ENCODE measurements around the gene TMEM128. TPM values are rescaled to one million over a fixed set of nuclear protein-coding genes. Genes with fewer than 3 reads are reported as not detected.
A peak's percentile ranks its signal among the peaks of the same experiment; 100 is the strongest.

TMEM128 gene
- total and polyA plus RNA-seq, 2 of the 13 experiments (the other 11 are each of a cell fraction or from before 2014, with no cell fraction given) = 19.4 to 27.9 TPM

DNA sequence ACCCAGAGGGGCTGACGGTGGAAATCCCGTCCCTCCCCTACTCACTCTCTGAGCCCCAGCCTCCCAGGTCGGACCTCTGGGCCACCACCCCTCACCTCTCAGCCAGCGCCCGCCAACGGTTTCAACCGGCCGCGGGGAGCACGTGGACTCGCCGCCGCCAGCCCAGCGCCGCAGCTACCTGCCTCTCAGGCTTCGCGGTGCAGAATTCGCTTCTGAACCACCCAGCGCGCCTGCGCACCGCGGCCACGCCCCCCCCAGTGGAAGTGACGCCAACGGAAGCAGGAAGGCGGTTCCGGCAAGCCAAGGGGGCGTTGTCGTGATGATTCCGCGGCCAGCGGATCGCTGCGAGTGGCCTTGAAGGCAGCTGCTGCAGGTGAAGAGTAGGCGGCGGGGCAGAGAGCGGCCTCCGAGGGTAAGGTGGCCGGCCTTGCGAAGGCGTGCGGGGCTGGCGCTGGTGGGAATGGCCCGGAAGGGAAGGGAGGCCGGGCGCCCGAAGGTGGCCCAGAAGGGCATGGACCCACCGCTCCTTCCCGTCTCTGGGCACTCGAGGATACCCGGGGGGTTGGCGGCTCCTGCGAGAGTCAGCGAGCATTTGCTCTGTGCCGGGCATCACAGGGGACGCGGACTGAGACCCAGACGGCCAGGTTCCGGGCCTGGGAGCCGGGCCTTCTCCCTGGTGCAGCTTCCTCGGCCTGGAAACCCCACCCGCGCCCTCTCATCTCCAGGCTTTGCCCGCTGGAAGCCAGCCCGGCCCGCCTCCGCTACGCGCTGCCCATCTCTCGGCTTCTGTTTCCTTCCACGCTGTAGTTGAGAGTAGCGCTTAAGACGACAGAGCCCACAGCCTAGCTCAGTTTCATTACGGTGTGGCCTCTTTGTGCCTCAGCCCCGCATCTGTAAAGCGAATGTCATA, 42.2 kb upstream of the TMEM128 start, which contains the start of the genes LYAR and ZBTB49 (continued):
- no peak for TF ChIP-seq FOXK2 (IDR thresholded peaks at IDR 0.05)
- TF ChIP-seq, protein P1, sequence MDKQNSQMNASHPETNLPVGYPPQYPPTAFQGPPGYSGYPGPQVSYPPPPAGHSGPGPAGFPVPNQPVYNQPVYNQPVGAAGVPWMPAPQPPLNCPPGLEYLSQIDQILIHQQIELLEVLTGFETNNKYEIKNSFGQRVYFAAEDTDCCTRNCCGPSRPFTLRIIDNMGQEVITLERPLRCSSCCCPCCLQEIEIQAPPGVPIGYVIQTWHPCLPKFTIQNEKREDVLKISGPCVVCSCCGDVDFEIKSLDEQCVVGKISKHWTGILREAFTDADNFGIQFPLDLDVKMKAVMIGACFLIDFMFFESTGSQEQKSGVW (CRISPR knock-in tag; IDR thresholded peaks at IDR 0.05; ENCODE audit: borderline replicate concordance) = 0 out of 2 replicates have a peak, but pooled peaks have one; percentile 5
- TF ChIP-seq, protein P2, sequence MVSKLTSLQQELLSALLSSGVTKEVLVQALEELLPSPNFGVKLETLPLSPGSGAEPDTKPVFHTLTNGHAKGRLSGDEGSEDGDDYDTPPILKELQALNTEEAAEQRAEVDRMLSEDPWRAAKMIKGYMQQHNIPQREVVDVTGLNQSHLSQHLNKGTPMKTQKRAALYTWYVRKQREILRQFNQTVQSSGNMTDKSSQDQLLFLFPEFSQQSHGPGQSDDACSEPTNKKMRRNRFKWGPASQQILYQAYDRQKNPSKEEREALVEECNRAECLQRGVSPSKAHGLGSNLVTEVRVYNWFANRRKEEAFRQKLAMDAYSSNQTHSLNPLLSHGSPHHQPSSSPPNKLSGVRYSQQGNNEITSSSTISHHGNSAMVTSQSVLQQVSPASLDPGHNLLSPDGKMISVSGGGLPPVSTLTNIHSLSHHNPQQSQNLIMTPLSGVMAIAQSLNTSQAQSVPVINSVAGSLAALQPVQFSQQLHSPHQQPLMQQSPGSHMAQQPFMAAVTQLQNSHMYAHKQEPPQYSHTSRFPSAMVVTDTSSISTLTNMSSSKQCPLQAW (CRISPR knock-in tag; IDR thresholded peaks at IDR 0.05) = peak; percentile 97
- TF ChIP-seq, protein P3, sequence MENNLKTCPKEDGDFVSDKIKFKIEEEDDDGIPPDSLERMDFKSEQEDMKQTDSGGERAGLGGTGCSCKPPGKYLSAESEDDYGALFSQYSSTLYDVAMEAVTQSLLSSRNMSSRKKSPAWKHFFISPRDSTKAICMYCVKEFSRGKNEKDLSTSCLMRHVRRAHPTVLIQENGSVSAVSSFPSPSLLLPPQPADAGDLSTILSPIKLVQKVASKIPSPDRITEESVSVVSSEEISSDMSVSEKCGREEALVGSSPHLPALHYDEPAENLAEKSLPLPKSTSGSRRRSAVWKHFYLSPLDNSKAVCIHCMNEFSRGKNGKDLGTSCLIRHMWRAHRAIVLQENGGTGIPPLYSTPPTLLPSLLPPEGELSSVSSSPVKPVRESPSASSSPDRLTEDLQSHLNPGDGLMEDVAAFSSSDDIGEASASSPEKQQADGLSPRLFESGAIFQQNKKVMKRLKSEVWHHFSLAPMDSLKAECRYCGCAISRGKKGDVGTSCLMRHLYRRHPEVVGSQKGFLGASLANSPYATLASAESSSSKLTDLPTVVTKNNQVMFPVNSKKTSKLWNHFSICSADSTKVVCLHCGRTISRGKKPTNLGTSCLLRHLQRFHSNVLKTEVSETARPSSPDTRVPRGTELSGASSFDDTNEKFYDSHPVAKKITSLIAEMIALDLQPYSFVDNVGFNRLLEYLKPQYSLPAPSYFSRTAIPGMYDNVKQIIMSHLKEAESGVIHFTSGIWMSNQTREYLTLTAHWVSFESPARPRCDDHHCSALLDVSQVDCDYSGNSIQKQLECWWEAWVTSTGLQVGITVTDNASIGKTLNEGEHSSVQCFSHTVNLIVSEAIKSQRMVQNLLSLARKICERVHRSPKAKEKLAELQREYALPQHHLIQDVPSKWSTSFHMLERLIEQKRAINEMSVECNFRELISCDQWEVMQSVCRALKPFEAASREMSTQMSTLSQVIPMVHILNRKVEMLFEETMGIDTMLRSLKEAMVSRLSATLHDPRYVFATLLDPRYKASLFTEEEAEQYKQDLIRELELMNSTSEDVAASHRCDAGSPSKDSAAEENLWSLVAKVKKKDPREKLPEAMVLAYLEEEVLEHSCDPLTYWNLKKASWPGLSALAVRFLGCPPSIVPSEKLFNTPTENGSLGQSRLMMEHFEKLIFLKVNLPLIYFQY (CRISPR knock-in tag; IDR thresholded peaks at IDR 0.05; ENCODE audit: borderline replicate concordance) = peak; percentile 43; the same call in 1 of the 2 replicates
- no peak for TF ChIP-seq GTF3A (CRISPR knock-in tag; conservative IDR thresholded peaks at IDR 0.05)
- peak; percentile 83; the same call in 1 of the 2 replicates for TF ChIP-seq ZNF101 (CRISPR knock-in tag; IDR thresholded peaks at IDR 0.05; ENCODE audit: borderline replicate concordance, low read depth)
- TF ChIP-seq ONECUT2 (CRISPR knock-in tag; IDR thresholded peaks at IDR 0.05) = no peak
- TF ChIP-seq POLR2AphosphoS2 (IDR thresholded peaks at IDR 0.05; ENCODE audit: low read depth, low read length) = no peak
- TF ChIP-seq CAMTA2 (CRISPR knock-in tag; IDR thresholded peaks at IDR 0.05; ENCODE audit: borderline replicate concordance) = 0 out of 2 replicates have a peak, but pooled peaks have one; percentile 3
- TF ChIP-seq NFE2L2 (IDR thresholded peaks at IDR 0.05; ENCODE audit: low read length) = no peak
- TF ChIP-seq, protein P4, sequence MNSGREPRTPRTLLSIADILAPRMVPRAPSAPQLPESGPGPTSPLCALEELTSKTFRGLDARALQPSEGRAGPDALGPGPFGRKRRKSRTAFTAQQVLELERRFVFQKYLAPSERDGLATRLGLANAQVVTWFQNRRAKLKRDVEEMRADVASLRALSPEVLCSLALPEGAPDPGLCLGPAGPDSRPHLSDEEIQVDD (CRISPR knock-in tag; IDR thresholded peaks at IDR 0.05; ENCODE audit: borderline replicate concordance) = no peak
- peak; percentile 71 for TF ChIP-seq CREM (IDR thresholded peaks at IDR 0.05)
- TF ChIP-seq CREM (CRISPR knock-in tag; IDR thresholded peaks at IDR 0.05) = no peak
- TF ChIP-seq, protein P5, sequence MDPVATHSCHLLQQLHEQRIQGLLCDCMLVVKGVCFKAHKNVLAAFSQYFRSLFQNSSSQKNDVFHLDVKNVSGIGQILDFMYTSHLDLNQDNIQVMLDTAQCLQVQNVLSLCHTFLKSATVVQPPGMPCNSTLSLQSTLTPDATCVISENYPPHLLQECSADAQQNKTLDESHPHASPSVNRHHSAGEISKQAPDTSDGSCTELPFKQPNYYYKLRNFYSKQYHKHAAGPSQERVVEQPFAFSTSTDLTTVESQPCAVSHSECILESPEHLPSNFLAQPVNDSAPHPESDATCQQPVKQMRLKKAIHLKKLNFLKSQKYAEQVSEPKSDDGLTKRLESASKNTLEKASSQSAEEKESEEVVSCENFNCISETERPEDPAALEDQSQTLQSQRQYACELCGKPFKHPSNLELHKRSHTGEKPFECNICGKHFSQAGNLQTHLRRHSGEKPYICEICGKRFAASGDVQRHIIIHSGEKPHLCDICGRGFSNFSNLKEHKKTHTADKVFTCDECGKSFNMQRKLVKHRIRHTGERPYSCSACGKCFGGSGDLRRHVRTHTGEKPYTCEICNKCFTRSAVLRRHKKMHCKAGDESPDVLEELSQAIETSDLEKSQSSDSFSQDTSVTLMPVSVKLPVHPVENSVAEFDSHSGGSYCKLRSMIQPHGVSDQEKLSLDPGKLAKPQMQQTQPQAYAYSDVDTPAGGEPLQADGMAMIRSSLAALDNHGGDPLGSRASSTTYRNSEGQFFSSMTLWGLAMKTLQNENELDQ (CRISPR knock-in tag; IDR thresholded peaks at IDR 0.05; ENCODE audit: borderline replicate concordance) = no peak
- no peak for TF ChIP-seq SMARCE1 (IDR thresholded peaks at IDR 0.05; ENCODE audit: borderline replicate concordance)
- TF ChIP-seq ISX (CRISPR knock-in tag; conservative IDR thresholded peaks at IDR 0.05) = 0 out of 2 replicates have a peak, but pooled peaks have one; percentile 56
- TF ChIP-seq, protein P6, sequence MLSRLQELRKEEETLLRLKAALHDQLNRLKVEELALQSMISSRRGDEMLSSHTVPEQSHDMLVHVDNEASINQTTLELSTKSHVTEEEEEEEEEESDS (CRISPR knock-in tag; IDR thresholded peaks at IDR 0.05; ENCODE audit: borderline replicate concordance) = no peak; the same call in 1 of the 2 replicates
- no peak for TF ChIP-seq ZNF552 (CRISPR knock-in tag; IDR thresholded peaks at IDR 0.05; ENCODE audit: borderline replicate concordance)

Measured in HepG2 (cell line).